T-helper 22 cell (primary cell): Measurements from ENCODE around the gene CELA2A.
"Not testable (repeated sequence)": the region's sequence is repeated elsewhere in the genome, so short reads cannot be mapped to it uniquely, and the experiment has no call there.

Experiments used
- DNase-seq: peaks from one replicate; pipeline ENCODE4 v3.0.0-alpha.2; 2020; ENCODE audit warnings: low read depth

CELA2A gene

GRCh38 chr1:15468145-15468544 is 11.6 kb downstream of the CELA2A start:
- no peak for DNase-seq

- DNase-seq, result no peak
These were observed 12.8 kb downstream of the CELA2A start for GRCh38 chr1:15469361-15469760.

GRCh38 chr1:15469821-15470448 is 13.4 kb downstream of the CELA2A start:
- not testable (repeated sequence) for DNase-seq

GRCh38 chr1:15471067-15471466 is 14.5 kb downstream of the CELA2A start:
- DNase-seq, result not testable (repeated sequence)

DNA sequence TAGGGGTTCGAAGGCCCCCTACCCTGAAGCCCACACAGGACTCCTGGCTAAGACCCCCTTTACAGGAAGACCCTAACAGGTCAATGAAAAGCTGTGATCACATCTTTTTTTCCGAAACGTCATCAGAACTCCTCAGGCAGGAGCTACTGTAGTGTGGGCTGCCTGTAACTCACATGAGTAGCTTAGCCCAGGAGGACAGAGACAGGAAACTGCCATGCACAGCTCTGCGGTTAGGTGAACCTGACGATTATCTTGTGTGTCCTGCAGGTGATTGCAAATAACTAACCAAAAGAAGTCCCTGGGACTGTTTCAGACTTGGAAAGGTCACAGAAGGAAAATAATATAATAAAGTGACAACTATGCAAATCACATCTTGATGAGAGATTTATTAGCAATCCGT is 15.2 kb downstream of the CELA2A start:
- DNase-seq, result not testable (repeated sequence)

DNA sequence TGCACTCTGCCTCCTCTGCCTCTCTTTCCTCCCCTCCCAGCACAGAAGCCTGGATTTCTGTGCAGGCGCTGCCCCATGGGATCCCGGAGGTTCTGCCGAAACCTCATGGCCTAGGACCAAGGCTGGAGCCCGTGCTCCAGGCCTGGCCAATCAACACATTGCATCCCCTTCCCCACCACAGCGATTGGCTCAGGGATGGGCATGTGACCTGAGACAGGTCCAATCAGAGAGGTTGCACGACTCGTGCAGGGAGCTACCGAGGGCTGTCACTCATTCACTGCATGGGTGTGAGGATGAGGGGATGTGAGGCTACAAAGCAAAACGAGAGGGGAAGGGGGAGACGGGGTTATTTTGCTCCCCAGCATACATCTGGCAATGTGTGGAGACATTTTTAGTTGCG is 16.1 kb downstream of the CELA2A start:
- DNase-seq, result no peak

DNA sequence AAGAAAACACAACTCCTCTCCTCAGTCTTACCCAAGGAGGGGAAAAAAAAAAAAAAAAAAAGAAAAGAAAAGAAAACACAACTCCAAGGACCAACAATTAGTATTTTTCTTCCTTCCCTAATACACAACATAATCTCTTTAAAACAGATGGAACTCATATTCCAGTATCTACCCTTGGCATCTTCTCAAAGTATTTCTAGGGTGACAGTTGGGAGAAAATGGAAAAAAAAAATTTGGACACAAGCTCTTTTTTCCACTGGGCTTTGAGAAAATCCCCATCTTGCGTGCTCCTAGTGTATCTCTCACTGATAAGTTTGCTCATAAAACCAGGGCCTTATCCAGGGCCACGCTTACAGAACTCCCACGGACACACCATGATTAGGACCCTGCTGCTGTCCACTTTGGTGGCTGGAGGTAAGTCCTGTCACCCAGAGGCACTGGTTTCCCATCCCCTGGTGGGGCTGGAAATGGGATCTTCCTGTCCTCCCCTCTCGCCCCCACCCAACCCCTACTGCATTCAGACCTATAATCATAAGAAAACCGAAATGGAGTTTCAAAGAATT is 19.3 kb downstream of the CELA2A start, which contains the start of gene CELA2B:
Gene CELA2B, plus strand, starts transcription at position 353 of the 563 bp plus-strand sequence. Its CDS starts 22 bp downstream, at position 375.
- DNase-seq, result no peak

DNA sequence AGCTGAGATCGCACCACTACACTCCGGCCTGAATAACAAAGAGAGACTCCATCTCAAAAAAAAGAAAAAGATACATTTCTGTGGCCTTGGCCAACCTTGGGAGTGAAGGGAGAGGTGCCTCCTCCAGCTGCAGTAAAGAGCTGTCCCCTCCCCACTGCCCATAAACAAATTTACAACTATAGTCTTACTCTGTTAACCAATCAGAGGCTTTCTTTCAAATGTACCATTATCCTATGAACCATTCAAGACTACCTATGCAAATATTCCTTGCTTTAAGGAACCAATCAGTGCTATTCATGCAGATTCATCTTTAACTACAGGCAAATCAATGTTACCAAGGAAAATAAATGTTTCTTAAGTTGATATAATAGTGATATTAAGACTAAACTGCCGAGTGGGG is 20.4 kb downstream of the CELA2A start:
- no peak for DNase-seq

DNA sequence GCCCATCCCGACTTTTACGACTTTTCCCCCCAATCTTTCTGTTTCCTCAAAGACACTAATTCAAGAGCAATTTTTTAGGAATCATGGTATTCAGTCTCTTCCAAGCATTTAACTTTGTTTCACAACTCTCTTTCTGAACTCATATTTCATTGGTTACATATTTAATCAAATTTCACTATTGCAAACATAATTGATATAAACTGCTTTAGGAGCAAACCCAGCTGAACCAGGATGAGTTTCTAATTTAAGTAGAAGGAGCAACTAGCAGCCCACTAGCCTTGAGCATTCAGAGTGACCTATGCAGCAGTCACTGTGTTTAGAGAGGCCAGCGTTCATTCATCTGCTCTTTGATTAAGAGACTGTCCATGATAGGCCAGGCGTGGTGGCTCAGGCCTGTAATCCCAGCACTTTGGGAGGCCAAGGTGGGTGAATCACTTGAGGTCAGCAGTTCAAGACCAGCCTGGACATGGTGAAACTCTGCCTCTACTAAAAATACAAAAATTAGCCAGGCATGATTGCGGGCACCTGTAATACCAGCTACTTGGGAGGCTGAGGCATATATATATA is 21.2 kb downstream of the CELA2A start:
- no peak for DNase-seq

DNA sequence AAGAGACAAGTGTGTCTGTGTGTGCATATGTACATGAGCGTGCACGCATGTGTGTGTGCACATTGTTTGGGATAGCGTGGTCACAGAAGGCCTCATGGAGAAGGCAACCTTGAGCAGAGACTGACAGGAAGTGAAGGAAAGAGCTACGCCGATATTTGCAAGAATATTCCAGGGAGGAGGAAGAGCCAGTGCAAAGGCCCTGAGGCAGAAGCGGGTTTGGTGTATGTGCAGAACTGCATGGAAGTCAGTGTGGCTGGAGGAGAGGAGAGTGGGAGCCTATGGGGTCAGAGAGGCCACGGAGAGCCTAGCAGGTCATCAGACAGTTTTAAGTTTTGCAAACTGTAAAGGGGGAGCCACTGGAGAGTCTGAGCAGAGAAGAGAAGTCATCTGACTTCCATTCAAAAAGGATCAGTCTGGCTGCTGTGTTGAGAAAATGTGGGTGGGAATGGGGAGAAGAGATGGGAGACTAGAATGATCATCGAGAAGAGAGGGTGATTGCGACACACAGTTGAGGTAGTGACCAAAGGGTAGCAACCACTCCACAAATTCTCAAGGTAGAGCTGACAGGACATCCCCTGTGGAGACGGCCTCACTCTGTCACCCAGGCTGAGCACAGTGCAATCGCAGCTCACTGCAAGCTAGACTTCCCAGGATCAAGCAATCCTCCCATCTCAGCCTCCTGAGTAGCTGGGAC is 23.3 kb downstream of the CELA2A start:
- no peak for DNase-seq

GRCh38 chr1:15482455-15482854 is 25.9 kb downstream of the CELA2A start:
- DNase-seq, result not testable (repeated sequence)

GRCh38 chr1:15482983-15483543 is 26.5 kb downstream of the CELA2A start:
- DNase-seq, result not testable (repeated sequence)

DNA sequence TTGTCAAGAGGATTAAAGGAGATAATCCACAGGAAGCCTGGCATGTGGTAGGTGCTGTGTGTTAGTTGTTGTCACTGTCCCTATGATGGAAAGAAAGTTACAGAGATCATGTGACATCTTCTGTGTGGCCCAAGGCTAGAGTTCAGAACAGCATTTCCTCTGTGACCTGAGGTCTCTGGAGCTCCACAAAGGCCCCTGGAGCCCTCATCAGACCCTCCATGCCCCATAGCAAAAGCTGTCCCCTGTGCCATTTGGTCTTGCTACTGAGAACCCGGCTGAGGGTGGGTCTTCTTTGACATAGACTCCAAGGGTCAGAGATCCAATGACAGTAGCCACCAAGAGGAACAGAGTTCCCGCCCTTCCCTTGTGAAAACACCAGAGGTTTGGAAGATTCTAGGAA is 27.4 kb downstream of the CELA2A start:
- no peak for DNase-seq

DNA sequence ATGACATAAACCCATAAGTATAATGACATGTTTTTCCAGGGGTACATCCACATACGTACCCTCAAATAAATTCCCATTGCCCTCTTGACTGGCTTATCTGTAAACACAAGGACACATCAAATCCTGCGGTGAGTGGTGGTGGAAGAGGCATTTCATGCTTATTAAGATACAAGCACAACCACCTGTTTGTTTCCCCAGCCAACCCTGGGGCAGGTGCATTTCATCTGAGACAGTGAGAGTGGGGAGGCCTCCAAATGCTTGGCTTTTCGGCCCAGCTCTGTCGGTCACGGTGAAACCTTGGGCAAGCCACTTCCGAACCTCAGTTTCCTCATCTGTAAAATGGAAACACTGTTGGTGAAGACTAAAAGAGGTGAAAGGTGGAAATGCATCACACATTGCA is 27.9 kb downstream of the CELA2A start:
- DNase-seq, result not testable (repeated sequence)

- DNase-seq, result no peak
These were observed 29.1 kb downstream of the CELA2A start for GRCh38 chr1:15485636-15486035.

DNA sequence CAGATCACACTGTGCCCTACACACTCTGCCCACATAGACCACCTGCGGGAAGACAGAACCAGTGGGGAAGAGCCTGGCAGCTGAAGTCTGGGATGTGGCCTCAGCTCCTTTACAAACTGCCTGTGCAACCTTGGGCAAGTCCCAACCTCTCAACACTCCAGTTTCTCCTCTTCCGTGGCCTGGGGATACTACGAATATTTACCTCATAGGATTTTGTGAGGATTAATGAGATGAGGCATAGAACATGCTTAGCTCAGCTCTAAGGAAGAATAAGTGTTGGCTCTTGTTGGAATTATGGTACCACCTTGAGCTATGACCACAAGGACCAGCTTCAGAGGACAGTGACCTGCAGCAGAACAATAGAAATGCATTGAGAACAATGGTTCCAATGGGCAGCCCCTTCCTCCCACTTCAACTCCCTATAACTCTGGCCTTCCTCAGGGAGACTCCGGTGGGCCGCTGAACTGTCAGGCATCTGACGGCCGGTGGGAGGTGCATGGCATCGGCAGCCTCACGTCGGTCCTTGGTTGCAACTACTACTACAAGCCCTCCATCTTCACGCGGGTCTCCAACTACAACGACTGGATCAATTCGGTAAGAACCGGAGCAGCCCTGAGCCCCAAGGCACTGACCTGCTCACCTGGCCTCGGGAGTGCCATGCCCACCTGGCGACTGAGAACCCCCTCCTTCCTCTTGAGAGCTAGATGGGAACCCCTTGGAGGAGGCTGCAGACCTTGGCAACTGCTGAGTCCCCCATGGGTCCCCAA is 30.5 kb downstream of the CELA2A start:
- DNase-seq, result not testable (repeated sequence)

GRCh38 chr1:15488371-15488770 is 31.8 kb downstream of the CELA2A start:
- DNase-seq, result no peak

DNA sequence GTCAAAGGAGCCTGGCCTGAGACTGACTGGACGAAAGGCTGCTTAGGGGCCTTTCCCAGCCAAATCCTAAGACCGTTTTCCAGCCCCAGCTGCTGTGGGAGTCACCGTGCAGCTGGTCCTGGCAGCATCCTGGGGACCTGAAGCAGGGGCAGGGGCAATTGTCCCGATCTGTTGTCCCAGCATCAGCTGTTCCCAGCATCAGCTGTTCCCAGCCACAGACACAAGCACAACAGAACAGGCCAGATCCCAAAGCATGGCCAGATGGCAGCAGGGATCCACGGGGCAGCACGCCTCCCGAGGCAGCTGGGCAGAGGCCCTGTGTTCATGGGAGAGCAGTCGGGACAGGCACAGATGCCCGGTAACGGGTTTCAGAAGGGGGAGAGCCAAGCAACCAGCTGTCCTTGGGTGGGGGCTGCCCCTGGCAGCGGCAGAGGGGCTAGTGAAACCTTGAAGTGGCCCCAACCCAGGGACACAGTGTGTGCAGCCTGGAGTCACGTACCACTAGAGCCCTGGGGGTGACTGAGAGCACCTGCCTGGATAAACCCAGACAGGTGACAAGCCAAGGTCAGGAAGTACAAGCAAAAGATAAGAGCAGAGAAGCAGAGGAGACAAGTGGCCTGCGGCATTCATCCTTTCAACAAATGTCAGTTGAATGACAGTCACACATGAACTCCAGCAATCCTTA is 32.7 kb downstream of the CELA2A start:
- DNase-seq, result no peak

DNA sequence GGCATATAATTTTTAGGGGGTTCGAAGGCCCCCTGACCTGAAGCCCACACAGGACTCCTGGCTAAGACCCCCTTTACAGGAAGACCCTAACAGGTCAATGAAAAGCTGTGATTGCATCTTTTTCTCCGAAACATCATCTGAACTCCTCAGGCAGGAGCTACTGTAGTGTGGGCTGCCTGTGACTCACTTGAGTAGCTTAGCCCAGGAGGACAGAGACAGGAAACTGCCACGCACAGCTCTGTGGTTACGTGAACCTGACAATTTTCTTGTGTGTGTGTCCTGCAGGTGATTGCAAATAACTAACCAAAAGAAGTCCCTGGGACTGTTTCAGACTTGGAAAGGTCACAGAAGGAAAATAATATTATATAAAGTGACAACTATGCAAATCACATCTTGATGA is 34.5 kb downstream of the CELA2A start:
- not testable (repeated sequence) for DNase-seq

- no peak for DNase-seq
These were observed 36.1 kb downstream of the CELA2A start for GRCh38 chr1:15492596-15492995.

- DNase-seq, result no peak
These were observed 37.4 kb downstream of the CELA2A start for GRCh38 chr1:15493869-15494390.
